Uterus (tissue), 4 donors: ENCODE data around the gene C9orf152. TPM values are rescaled to one million over a fixed set of nuclear protein-coding genes. Genes with fewer than 3 reads are reported as not detected.
A peak's percentile ranks its signal among the peaks of the same experiment; 100 is the strongest.
"Not testable (repeated sequence)": the region's sequence is repeated elsewhere in the genome, so short reads cannot be mapped to it uniquely, and the experiment has no call there.

Source experiments
- DNase-seq, 2 donors: peaks; one replicate each; pipeline ENCODE4 v3.0.0-alpha.2; 2019 to 2020
- H3K27ac ChIP-seq, 2 donors: fragments of 200-600 bp; sonication (generic); 1 replicate in 1 of 2; 2 replicates in 1 of 2; pipeline ENCODE4 v1.5.1; 2016 to 2018
- H3K27me3 ChIP-seq, 2 donors: fragments of 200-600 bp; sonication (generic); one replicate each; pipeline ENCODE4 v1.5.1; 2018 to 2019; ENCODE audit warnings: control low read depth in 1 of 2
- H3K36me3 ChIP-seq, 2 donors: fragments of 200-600 bp; sonication (generic); one replicate each; pipeline ENCODE4 v1.5.1; 2019; ENCODE audit warnings: control low read depth in 1 of 2
- H3K4me1 ChIP-seq, 2 donors: fragments of 200-600 bp; sonication (generic); one replicate each; pipeline ENCODE4 v1.5.1; 2018 to 2019; ENCODE audit warnings: control low read depth in 1 of 2
- H3K4me3 ChIP-seq, 2 donors: fragments of 200-600 bp; sonication (generic); 1 replicate in 1 of 2; 2 replicates in 1 of 2; pipeline ENCODE4 v1.5.1; 2018 to 2019; ENCODE audit warnings: mild to moderate bottlenecking in 1 of 2
- H3K9me3 ChIP-seq, 2 donors: fragments of 200-600 bp; sonication (generic); one replicate each; pipeline ENCODE4 v1.5.1; 2019; ENCODE audit warnings: control low read depth in 1 of 2
- POLR2A ChIP-seq, 2 donors: fragments of 450-650 bp; IDR thresholded peaks; one replicate each; pipeline ENCODE4 v1.6.1; 2016; ENCODE audit warnings: antibody characterized with exemption in 2 of 2, mild to moderate bottlenecking in 1 of 2, moderate library complexity in 1 of 2
- intact Hi-C: fragments of 100-400 bp; cut with DNase I; formaldehyde crosslinking; loops from one replicate; pipeline ENCODE4 v1.15.1; 2023; ENCODE audit warnings: low total_unique reads
- total RNA-seq, 4 donors: library from RNA; depleted of rRNA in 3 of 4; stranded (reverse); fragments of >200 nt in 3 of 4; gene quantifications; one replicate each; pipeline versions ENCODE4 v1.1.0 to v1.2.4, GENCODE V29; 2014 to 2023
- TF ChIP-seq, protein P1 (sequence below), 4 experiments: fragments of 200-600 bp in 2 of 4; fragments of 450-650 bp in 2 of 4; sonication (generic) in 2 of 4; IDR thresholded peaks; one replicate each; pipeline ENCODE4 v1.5.1; 2016 to 2019; ENCODE audit warnings: antibody characterized with exemption in 4 of 4, mild to moderate bottlenecking in 2 of 4, moderate library complexity in 1 of 4
- donor health status: DM: yes; HTN: yes; CAD: no.

C9orf152 gene
- total RNA-seq, 4 donors from 2014 or later: 1.6 TPM; not detected in 3

DNA sequence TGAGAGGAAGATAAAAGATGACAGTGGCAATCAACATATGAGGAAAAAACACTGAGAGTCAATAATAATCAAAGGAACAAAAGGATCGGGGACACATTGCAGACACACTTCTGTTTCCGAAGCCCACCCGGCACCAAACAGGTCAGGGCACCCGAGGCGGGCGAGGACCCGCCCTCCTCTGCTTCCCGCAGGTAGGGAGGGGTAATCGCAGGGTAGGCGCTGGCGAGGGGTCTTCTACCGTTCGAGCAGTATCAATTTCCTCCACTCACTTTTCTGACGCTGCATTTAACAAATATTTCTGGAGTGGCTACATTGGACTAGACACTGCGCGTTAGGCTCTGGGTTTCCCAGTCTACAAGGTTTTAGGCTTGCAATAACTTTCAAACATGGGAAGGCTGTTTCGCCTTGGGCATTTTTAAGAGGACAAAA is 47.1 kb upstream of the C9orf152 start:
- intact Hi-C loops: no loop called here
- H3K9me3 ChIP-seq: no peaks in the 10 kb centered on the region
- peak overlapping the region; percentile 85 to 88 for H3K4me3 ChIP-seq
- peak overlapping the region; percentile 90 to 93 for H3K27ac ChIP-seq
- H3K36me3 ChIP-seq: no peaks in the 10 kb centered on the region
- no peak for TF ChIP-seq POLR2A (IDR thresholded peaks at IDR 0.05)
- TF ChIP-seq, protein P1, sequence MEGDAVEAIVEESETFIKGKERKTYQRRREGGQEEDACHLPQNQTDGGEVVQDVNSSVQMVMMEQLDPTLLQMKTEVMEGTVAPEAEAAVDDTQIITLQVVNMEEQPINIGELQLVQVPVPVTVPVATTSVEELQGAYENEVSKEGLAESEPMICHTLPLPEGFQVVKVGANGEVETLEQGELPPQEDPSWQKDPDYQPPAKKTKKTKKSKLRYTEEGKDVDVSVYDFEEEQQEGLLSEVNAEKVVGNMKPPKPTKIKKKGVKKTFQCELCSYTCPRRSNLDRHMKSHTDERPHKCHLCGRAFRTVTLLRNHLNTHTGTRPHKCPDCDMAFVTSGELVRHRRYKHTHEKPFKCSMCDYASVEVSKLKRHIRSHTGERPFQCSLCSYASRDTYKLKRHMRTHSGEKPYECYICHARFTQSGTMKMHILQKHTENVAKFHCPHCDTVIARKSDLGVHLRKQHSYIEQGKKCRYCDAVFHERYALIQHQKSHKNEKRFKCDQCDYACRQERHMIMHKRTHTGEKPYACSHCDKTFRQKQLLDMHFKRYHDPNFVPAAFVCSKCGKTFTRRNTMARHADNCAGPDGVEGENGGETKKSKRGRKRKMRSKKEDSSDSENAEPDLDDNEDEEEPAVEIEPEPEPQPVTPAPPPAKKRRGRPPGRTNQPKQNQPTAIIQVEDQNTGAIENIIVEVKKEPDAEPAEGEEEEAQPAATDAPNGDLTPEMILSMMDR (IDR thresholded peaks at IDR 0.05): no peak
- H3K27me3 ChIP-seq: no peaks in the 10 kb centered on the region
- peaks cover 0 to 3% of the 10 kb centered on the region in 2 donors for H3K4me1 ChIP-seq
- DNase-seq: no peak

- Histone ChIP-seq H3K36me3 (no peaks in the 10 kb centered on the region), H3K4me3 (peak overlapping the region in 1 of 2 donors; percentile 85), H3K9me3 (no peaks in the 10 kb centered on the region), H3K4me1 (peaks cover 0 to 3% of the 10 kb centered on the region in 2 donors), H3K27ac (peak overlapping the region; percentile 90 to 93), H3K27me3 (no peaks in the 10 kb centered on the region)
- DNase-seq: no peak
- intact Hi-C loops: no loop called here
- TF ChIP-seq, protein P1 (IDR thresholded peaks at IDR 0.05): no peak
- TF ChIP-seq POLR2A (IDR thresholded peaks at IDR 0.05): no peak
These were observed 46.5 kb upstream of the C9orf152 start for GRCh38 chr9:110254500-110254899.

DNA sequence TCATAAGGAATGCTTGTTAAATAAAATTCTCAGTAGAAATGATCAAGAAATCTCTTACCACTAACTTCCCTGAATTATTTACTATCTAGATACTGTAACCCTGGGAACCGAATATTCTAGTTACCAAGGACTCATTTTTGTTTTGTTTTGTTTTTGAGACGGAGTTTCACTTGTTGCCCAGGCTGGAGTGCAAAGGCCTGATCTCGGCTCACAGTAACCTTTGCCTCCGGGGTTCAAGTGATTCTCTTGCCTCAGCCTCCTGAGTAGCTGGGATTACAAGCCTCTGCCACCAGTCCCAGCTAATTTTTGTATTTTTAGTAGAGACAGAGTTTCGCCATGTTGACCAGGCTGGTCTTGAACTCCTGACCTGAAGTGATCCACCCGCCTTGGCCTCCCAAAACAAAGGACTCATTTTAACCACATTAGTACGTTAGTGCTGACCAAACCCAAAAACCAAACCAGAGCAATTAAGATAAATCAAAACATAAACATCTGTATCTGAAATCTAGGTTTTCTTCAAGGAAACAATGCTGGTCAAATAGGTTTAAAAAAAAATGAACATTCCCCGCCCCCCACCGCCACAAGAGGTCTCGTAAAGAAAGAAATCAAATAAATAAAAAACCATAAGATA is 44.7 kb upstream of the C9orf152 start:
- Histone ChIP-seq H3K36me3 (no peaks in the 10 kb centered on the region), H3K4me1 (peaks cover 0 to 3% of the 10 kb centered on the region in 2 donors), H3K27ac (no peak overlapping the region), H3K27me3 (no peaks in the 10 kb centered on the region), H3K4me3 (no peak overlapping the region), H3K9me3 (no peaks in the 10 kb centered on the region)
- no peak for TF ChIP-seq POLR2A (IDR thresholded peaks at IDR 0.05)
- TF ChIP-seq, protein P1 (IDR thresholded peaks at IDR 0.05): no peak
- no peak for DNase-seq
- intact Hi-C loops: no loop called here

DNA sequence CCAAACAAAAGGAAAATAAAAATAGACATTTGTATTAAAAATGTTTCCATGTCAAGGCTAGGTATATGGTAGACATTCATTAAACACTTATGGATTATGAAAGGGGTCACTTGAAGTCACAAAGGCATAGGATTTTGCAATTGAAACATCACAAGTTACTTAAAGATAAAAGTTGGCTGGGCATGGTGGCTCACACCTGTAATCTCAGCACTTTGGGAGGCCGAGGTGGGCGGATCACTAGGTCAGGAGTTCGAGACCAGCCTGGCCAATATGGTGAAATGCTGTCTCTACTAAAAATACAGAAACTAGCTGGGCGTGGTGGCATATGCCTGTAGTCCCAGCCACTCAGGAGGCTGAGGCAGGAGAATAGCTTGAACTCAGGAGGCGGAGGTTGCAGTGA is 43.8 kb upstream of the C9orf152 start:
- H3K9me3 ChIP-seq, DNase-seq, H3K27ac ChIP-seq, H3K36me3 ChIP-seq, H3K4me1 ChIP-seq, H3K27me3 ChIP-seq, H3K4me3 ChIP-seq, intact Hi-C loops: not testable (repeated sequence)

DNA sequence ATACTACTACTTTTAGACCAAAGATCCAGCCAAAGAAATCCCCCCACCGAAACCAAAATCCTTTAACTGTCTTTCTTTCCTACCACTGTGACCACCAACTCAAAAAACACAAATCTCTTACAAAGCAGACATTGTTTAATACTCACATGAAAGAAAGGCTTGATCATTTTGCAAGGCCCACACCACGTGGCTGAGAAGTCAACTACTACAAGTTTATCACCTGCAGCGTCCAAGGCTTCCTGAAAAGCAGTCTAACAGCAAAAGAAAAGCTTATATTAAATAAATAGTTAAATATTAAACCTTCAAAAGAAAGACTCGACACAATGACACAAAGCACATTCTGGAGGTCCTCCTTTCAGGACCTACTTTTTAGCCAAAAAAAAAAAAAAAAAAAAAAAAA is 43.3 kb upstream of the C9orf152 start:
- DNase-seq: no peak
- no peak overlapping the region for H3K27ac ChIP-seq
- no peaks in the 10 kb centered on the region for H3K4me1 ChIP-seq
- no peak overlapping the region for H3K4me3 ChIP-seq
- H3K27me3 ChIP-seq: no peaks in the 10 kb centered on the region
- H3K36me3 ChIP-seq: no peaks in the 10 kb centered on the region
- H3K9me3 ChIP-seq: no peaks in the 10 kb centered on the region
- intact Hi-C loops: no loop called here
- TF ChIP-seq, protein P1 (IDR thresholded peaks at IDR 0.05): no peak
- TF ChIP-seq POLR2A (IDR thresholded peaks at IDR 0.05): no peak

DNA sequence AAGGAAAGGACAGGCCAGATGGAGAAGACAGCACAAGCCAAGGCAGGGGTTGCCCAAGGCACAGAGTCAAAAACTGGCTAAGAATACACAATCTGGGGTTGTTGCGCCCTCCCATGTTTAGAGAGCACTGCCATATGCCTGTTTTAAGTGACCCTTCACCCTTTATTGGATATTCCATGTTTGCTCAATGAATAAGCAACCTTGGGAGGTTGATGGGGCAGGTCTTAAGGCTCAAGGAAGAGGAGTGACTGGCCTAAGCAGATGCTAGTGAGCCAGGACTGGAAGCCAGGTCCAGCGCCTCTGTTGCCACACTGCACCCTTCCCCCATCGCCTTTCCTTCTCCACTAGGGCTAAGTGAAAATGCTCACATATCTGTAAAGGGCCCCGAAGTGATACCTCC is 41.6 kb upstream of the C9orf152 start:
- DNase-seq: no peak
- TF ChIP-seq, protein P1 (IDR thresholded peaks at IDR 0.05): no peak
- no peak for TF ChIP-seq POLR2A (IDR thresholded peaks at IDR 0.05)
- intact Hi-C loops: no loop called here
- no peak overlapping the region for H3K27ac ChIP-seq
- H3K27me3 ChIP-seq: no peaks in the 10 kb centered on the region
- H3K9me3 ChIP-seq: no peaks in the 10 kb centered on the region
- no peak overlapping the region for H3K4me3 ChIP-seq
- H3K36me3 ChIP-seq: no peaks in the 10 kb centered on the region
- no peaks in the 10 kb centered on the region for H3K4me1 ChIP-seq
